HG02973 (cell line): Measurements from ENCODE around the gene HCAR2.
"Not testable (repeated sequence)": the region's sequence is repeated elsewhere in the genome, so short reads cannot be mapped to it uniquely, and the experiment has no call there.

Experiments
- ATAC-seq: cut with Tn5 transposase; IDR thresholded peaks from one replicate; pipeline ENCODE4 v1.9.1; 2021; ENCODE audit warnings: moderate library complexity; ENCODE audit not compliant: unreplicated experiment

Gene HCAR2

GRCh38 chr12:122721057-122721545, 17.9 kb upstream of the HCAR2 start:
- no peak for ATAC-seq

DNA sequence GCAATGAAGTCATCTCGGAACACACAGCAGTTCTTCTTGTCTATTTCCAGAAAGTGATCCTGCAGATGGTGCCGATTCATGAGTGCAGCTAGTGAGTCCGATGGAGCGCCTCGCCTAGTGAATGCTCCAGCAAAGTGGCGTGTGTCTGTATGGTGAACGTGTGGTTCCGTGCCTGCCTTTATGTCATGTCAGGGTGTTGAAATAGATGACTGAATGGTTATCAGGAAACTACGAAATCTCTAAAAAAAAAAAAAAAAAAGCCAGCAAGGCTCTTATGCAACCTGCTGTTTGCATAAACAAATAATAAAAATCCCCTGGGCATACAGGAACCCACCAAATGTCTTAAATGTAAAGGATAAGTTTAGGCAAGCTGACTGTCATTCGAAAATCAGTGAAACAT, 13.5 kb upstream of the HCAR2 start, which contains the start of gene HCAR3:
HCAR3 (minus strand) TSS at position 154 of the 400 bp plus-strand sequence; CDS start at position 80, 74 bp downstream.
- not testable (repeated sequence) for ATAC-seq

GRCh38 chr12:122715211-122715610, 12.1 kb upstream of the HCAR2 start:
- not testable (repeated sequence) for ATAC-seq

DNA sequence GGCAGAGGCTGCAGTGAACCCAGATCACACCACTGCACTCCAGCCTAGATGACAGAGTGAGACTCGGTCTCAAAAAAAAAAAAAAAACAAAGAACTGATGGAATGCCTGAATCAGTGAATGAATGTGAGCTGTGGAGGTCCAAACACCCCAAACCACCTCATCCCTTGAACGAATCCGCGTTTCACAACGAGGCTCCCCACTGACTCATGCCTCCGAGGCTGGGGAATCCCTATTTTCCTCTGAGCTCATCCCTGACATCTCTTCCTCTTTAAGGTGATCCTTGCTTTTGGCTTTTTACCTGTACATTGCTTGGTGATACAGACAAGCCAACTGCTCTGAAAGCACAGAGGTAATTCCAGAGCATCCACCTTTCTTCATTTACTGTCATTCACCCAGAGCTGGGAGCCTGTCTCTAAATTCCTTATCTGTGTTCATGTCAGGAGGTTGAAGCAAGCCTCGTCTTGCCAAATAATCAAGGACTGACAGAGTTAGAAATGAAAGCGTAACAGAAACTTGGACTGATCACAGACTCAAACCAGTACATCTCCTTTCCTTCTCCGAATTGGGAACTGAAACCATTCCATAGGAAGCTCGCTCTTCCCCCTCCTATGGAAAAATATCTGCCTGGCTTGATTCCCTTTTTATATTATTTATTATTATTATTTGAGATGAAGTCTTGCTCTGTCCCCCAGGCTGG, 10.5 kb upstream of the HCAR2 start:
- ATAC-seq = not testable (repeated sequence)

- not testable (repeated sequence) for ATAC-seq
Observed at GRCh38 chr12:122711266-122711665, 8.1 kb upstream of the HCAR2 start.

GRCh38 chr12:122710341-122710740, 7.2 kb upstream of the HCAR2 start:
- not testable (repeated sequence) for ATAC-seq

- not testable (repeated sequence) for ATAC-seq
Observed at GRCh38 chr12:122709287-122709686, 6.1 kb upstream of the HCAR2 start.

GRCh38 chr12:122703841-122704240, 684 bp upstream of the HCAR2 start:
- not testable (repeated sequence) for ATAC-seq

GRCh38 chr12:122701481-122701880, 1.7 kb downstream of the HCAR2 start:
- ATAC-seq = not testable (repeated sequence)

GRCh38 chr12:122700038-122700710, 3.0 kb downstream of the HCAR2 start:
- ATAC-seq = not testable (repeated sequence)

DNA sequence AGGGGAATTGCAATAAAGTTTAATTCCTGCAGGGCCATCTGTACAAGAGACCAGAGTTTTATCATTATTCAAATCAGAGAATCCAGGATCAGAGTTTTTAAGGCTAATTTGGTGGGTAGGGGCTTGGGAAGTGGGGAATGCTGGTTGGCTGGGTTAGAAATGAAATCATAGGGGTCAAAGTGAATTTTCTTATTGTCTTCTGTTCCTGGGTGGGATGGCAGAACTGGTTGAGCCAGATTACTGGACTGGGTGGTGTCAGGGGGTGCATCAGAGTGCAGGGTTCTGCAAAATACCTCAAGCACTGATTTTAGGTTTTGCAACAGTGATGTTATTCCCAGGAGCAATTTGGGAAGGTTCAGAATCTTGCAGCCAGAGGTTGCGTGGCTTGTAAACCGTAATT, 6.2 kb downstream of the HCAR2 start:
- ATAC-seq = not testable (repeated sequence)

- ATAC-seq = no peak
Observed at GRCh38 chr12:122691566-122691965, 11.6 kb downstream of the HCAR2 start.

GRCh38 chr12:122688291-122688690, 14.9 kb downstream of the HCAR2 start:
- ATAC-seq = no peak

GRCh38 chr12:122687086-122687485, 16.1 kb downstream of the HCAR2 start:
- no peak for ATAC-seq

DNA sequence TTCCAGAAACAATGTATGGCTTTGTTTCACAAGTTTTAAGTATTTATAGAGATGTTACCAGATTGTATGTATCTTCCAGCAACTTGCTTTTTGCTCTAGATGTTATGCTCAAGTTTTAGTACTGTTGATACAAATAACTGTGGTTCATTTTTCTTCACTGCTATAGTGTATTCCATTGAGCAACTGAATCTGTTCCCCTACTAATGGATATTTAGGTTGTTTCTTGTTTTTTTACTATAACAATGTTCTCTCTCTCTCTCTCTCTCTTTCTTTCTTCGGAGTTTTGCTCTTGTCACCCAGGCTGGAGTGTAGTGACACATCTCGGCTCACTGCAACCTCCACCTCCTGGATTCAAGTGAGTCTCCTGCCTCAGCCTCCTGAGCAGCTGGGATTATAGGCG, 16.6 kb downstream of the HCAR2 start:
- no peak for ATAC-seq

- no peak for ATAC-seq
Observed at GRCh38 chr12:122684297-122684813, 18.8 kb downstream of the HCAR2 start.

DNA sequence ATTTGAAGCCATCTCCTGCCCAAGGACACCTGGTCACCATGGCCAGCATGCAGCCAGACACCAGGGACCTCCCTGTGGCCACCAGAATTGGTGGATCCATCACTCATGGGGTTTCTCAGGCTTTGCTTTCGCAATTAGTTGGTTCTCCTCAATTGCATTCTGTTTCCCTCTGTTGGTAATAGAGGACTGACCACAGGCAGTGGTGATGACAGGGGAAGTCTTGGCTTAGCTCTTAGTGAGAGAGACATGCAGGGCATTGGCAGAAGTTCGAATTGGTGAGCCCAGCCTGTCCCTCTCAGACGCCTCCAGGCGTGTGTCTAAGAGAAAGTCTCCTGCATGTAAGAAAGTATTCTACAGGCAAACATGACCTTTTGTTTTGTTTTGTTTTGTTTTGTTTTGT, 21.3 kb downstream of the HCAR2 start:
- ATAC-seq = no peak

DNA sequence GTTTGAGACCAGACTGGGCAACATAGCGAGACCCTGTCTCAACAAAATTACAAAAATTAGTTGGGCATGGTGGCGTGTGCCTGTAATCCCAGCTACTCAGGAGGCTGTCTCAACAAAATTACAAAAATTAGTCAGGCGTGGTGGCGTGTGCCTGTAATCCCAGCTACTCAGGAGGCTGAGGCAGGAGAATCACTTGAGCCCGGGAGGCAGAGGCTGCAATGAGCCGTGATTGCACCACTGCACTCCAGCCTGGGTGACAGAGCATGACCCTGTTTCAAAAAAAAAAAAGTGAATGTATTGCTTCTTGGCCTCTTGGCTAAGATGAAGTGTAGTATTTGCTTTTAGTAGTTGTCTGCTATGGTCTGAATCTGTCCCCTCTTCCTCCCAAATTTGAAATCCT, 22.2 kb downstream of the HCAR2 start:
- ATAC-seq = not testable (repeated sequence)

DNA sequence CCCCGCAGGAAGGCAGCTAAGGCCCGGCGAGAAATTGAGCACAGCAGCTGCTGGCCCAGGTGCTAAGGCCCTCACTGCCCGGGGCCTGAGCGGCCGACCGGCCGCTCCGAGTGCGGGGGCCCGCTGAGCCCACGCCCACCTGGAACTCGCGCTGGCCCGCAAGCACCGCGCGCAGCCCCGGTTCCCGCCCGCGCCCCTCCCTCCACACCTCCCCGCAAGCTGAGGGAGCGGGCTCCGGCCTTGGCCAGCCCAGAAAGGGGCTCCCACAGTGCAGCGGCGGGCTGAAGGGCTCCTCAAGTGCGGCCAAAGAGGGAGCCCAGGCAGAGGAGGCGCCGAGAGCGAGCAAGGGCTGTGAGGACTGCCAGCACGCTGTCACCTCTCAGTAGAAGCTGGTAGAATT, 26.4 kb downstream of the HCAR2 start:
- ATAC-seq = not testable (repeated sequence)

- not testable (repeated sequence) for ATAC-seq
Observed at GRCh38 chr12:122676015-122676414, 27.1 kb downstream of the HCAR2 start.

GRCh38 chr12:122672515-122672914, 30.6 kb downstream of the HCAR2 start:
- no peak for ATAC-seq
